Effector memory CD8-positive, alpha-beta T cell (primary cell): Measurements from ENCODE around the gene XYLT1.

Experiments used
- ATAC-seq: fragments of 150-1000 bp; cut with Tn5 transposase; replicated peaks from 2 replicates; pipeline ENCODE4 v1.10.0; 2021; ENCODE audit warnings: mild to moderate bottlenecking, moderate library complexity
- DNase-seq, 3 experiments: peaks; one replicate each; pipeline ENCODE4 v3.0.0; 2021
- H3K27ac Mint-ChIP-seq, 2 donors: one replicate each; pipeline ENCODE4 v1.8.0; 2022; ENCODE audit warnings: mild to moderate bottlenecking in 2 of 2, mixed read lengths in 2 of 2, moderate library complexity in 2 of 2
- H3K27me3 Mint-ChIP-seq, 2 donors: one replicate each; pipeline ENCODE4 v1.8.0; 2022; ENCODE audit warnings: mixed read lengths in 2 of 2
- H3K36me3 Mint-ChIP-seq: one replicate; pipeline ENCODE4 v1.8.0; 2022; ENCODE audit warnings: mild to moderate bottlenecking, moderate library complexity, mixed read lengths; ENCODE audit not compliant: insufficient read depth
- H3K4me1 Mint-ChIP-seq, 2 donors: one replicate each; pipeline ENCODE4 v1.8.0; 2022; ENCODE audit warnings: low read depth in 2 of 2, mixed read lengths in 2 of 2
- H3K4me3 Mint-ChIP-seq, 2 donors: one replicate each; pipeline ENCODE4 v1.8.0; 2022; ENCODE audit warnings: mild to moderate bottlenecking in 2 of 2, mixed read lengths in 2 of 2, moderate library complexity in 2 of 2
- H3K9me3 Mint-ChIP-seq, 2 donors: one replicate each; pipeline ENCODE4 v1.8.0; 2022; ENCODE audit warnings: mixed read lengths in 2 of 2

Gene XYLT1

DNA sequence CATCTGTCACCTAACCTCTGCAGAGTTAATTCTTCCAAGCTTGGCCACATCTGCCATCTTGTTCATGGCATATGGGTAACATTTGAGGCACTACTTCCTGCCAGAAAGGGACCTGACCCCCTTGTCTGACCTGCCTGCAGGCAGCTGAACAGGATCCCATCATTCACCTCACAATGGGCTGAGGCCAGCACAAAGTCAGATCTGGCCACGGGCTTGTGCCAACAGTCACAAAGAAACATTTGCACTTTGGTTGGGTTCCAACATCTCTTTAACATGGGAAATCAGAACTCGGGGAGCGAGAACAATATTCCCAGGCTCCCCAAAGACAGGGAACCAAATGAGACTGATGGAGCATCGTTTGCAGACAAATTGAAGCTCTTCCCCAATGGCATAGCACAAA, 116.1 kb downstream of the XYLT1 start:
- no peak for ATAC-seq
- H3K27me3 Mint-ChIP-seq, result no peaks in the 10 kb centered on the region
- DNase-seq, result no peak
- H3K4me1 Mint-ChIP-seq, result peaks cover 39 to 44% of the 10 kb centered on the region in 2 donors
- no peak overlapping the region for H3K4me3 Mint-ChIP-seq
- H3K9me3 Mint-ChIP-seq, result no peaks in the 10 kb centered on the region
- H3K36me3 Mint-ChIP-seq, result peaks cover 5% of the 10 kb centered on the region
- H3K27ac Mint-ChIP-seq, result no peak overlapping the region

DNA sequence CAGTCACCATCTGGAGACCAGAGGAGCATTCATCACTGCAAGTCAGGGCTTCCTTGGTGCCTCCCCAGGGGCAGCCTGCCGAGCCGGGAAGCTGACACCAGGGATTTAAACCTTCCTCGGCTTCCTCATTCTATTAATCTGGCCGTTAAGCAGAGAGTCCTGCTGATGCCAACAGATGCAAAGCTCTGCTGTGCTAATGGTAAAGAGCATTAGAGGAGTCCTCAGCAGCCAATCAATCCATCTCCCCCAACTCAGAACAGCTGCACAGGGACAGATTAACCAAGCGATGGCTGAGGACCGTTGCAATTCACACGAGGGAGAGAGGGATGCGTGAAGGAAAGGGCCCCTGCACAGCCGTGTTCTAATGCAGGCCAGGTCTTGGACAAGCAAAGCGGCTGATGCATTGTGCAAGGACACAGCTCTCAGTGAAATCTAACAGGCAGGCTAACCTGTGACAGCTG, 116.6 kb downstream of the XYLT1 start:
- Mint-ChIP-seq H3K36me3 (peaks cover 5% of the 10 kb centered on the region), H3K9me3 (no peaks in the 10 kb centered on the region), H3K27me3 (no peaks in the 10 kb centered on the region), H3K4me1 (peaks cover 34 to 39% of the 10 kb centered on the region in 2 donors), H3K27ac (no peak overlapping the region), H3K4me3 (no peak overlapping the region)
- DNase-seq (no peak), ATAC-seq (no peak)

DNA sequence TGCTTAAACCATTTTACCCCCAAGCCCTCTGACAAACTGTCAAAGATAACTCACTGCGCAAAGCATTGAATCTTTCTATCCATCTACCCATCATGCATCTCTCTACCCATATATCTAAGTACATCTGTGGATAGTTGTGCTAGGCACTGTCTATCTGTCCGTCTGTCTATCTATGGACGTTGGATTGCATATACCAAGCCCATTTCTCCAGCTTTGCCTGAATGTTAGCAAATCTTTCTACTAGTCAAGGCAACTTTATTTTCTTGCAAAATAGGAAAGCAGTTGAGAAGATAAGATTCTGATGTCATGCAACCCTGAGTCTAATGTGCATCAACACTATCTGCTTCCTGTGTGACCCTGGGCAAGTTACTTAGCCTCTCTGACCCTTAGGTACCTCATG, 117.2 kb downstream of the XYLT1 start:
- Mint-ChIP-seq H3K9me3 (no peaks in the 10 kb centered on the region), H3K4me3 (no peak overlapping the region), H3K4me1 (peaks cover 34 to 37% of the 10 kb centered on the region in 2 donors), H3K27me3 (no peaks in the 10 kb centered on the region), H3K27ac (peak overlapping the region in 1 of 2 donors; percentile 62), H3K36me3 (peaks cover 5% of the 10 kb centered on the region)
- DNase-seq, result no peak
- no peak for ATAC-seq

DNA sequence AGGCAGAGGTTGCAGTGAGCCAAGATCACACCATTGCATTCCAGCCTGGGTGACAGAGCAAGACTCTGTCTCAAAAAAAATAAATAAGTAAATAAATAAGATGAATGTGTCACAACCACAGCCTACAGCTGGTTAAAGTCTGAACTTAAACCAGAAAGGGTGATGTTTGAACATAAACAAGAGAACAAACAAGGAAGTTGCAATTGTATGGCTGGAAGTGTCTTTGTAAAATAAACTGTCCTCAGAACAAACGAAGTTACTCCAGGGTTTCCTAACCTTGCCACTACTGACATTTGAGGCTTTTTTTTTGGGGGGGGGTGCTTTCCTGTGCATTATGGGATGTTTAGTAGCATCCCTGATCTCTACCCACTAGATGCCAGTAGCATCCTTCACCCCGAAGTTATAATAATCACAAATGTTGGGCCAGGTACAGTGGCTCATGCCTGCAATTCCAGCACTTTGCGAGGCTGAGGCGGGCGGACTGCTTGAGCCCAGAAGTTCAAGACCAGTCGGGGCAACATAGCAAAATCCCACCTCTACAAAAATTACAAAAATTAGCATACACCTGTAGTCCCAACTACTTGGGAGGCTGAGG, 119.2 kb downstream of the XYLT1 start:
- no peak for ATAC-seq
- no peak for DNase-seq
- H3K27me3 Mint-ChIP-seq, result no peaks in the 10 kb centered on the region
- H3K4me1 Mint-ChIP-seq, result peaks cover 41 to 51% of the 10 kb centered on the region in 2 donors
- no peak overlapping the region for H3K27ac Mint-ChIP-seq
- H3K4me3 Mint-ChIP-seq, result no peak overlapping the region
- H3K9me3 Mint-ChIP-seq, result no peaks in the 10 kb centered on the region
- no peaks in the 10 kb centered on the region for H3K36me3 Mint-ChIP-seq

DNA sequence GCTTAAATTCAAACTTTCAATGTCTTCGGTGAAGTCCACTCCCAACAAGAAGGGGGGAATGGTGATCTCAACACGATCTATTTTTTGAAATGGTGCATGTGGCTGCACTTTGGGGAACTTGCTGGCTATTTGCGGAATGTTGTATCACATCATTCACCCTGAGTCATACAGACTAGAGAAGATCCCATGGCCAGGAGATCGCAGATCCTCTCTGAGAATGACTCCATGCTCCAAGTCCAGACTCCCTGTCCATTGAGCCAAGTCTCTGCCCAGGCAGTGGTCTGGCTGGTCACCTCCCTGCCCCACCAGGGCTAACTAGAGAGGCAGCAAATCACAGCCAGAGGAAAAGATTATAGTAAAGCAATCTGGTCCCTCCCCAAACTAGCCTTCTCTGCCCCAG, 120.6 kb downstream of the XYLT1 start:
- no peaks in the 10 kb centered on the region for H3K9me3 Mint-ChIP-seq
- DNase-seq (no peak), ATAC-seq (no peak)
- no peak overlapping the region for H3K4me3 Mint-ChIP-seq
- H3K27me3 Mint-ChIP-seq, result no peaks in the 10 kb centered on the region
- H3K27ac Mint-ChIP-seq, result peak overlapping the region in 1 of 2 donors; percentile 60
- H3K36me3 Mint-ChIP-seq, result no peaks in the 10 kb centered on the region
- H3K4me1 Mint-ChIP-seq, result peaks cover 44 to 53% of the 10 kb centered on the region in 2 donors

DNA sequence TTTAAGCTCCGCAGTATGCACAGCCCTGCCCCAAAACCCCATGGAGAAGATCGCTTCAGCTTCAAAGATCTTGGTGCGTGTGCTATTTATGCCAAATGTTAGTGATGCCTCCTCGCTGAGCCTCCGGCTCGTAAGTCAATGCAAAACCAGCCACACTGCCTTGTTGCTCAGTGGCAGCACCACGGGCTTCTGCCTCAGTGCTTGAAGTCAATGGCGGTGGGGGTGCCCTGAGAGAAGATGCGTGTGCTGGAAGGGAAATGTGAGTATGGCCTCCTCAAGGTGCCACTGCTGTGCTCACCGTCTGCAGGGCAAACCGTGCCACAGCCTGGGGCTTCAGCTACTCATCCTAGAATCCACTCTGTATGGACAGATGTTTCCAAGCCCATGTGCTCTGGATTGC, 121.9 kb downstream of the XYLT1 start:
- H3K27ac Mint-ChIP-seq, result peak overlapping the region; percentile 31 to 93

DNA sequence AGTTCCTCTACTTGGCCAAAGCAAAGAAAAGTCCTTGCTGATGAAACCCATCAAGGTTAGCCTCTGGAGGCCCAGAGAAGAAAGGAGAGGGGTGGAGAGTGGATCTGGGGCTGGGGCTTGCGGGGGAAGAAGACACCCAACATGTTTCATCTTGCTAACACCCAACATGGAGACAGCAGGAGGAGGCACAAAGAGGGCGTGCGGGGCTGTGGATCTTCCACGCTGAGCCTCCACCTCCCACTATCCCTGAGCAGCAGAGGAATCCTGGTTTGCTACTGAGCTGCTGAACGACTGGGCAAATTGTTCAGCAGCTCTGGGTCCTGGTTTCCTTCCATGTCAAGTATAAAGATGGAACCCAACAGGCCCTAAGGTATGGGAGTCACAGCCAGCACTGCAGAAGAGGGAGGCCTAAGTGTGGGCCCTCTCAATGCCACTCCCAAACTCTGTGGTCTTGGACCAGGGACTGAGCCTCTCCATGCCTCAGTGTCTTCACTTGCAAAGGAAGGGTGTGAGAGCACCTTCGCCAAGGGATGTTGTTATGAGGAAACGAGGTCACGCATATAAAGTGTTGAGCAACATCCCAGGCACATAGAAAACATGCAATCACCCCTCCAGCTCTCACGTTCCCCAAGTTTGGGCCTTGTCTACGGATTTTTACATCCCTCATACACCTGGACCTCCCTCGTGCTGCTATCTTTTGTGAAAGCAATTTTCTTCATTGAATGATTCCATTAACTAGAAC, 122.5 kb downstream of the XYLT1 start:
- Mint-ChIP-seq H3K4me1 (peaks cover 55 to 61% of the 10 kb centered on the region in 2 donors), H3K9me3 (no peaks in the 10 kb centered on the region), H3K27me3 (no peaks in the 10 kb centered on the region), H3K4me3 (peak overlapping the region in 1 of 2 donors; percentile 38), H3K27ac (peak overlapping the region; percentile 91 to 93), H3K36me3 (peaks cover 12% of the 10 kb centered on the region)
- no peak for ATAC-seq
- DNase-seq, result no peak

More for the DNA sequence above, 121.9 kb downstream of the XYLT1 start:
- Mint-ChIP-seq H3K36me3 (peaks cover 6% of the 10 kb centered on the region), H3K4me1 (peaks cover 53 to 60% of the 10 kb centered on the region in 2 donors), H3K27me3 (no peaks in the 10 kb centered on the region), H3K4me3 (peak overlapping the region in 1 of 2 donors; percentile 38), H3K9me3 (no peaks in the 10 kb centered on the region)
- DNase-seq (no peak), ATAC-seq (no peak)

DNA sequence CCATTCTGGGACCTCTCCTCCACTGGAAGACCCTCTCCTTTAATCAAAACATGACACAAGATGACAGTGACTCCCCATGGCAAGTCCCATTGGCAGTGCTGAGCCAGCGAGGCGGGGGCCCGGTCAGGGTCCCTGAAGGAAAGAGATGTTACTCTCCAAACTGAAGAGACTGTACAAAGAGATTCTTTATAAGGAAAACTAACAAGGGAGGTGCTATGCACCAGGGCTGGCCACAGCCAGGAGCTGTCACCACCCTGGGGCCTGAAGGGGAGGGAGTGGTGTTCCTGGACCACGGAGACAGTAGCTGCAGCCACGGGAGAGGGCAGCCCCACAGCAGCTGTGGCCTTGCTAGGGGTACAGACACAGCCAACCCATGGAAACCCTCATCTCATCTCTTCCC, 123.1 kb downstream of the XYLT1 start:
- H3K27ac Mint-ChIP-seq, result peak overlapping the region; percentile 91 to 93
- H3K4me3 Mint-ChIP-seq, result peak overlapping the region; percentile 60 to 68
- H3K36me3 Mint-ChIP-seq, result peaks cover 18% of the 10 kb centered on the region
- H3K4me1 Mint-ChIP-seq, result peaks cover 61 to 62% of the 10 kb centered on the region in 2 donors
- no peak for ATAC-seq
- H3K27me3 Mint-ChIP-seq, result no peaks in the 10 kb centered on the region
- H3K9me3 Mint-ChIP-seq, result no peaks in the 10 kb centered on the region
- DNase-seq, result no peak

DNA sequence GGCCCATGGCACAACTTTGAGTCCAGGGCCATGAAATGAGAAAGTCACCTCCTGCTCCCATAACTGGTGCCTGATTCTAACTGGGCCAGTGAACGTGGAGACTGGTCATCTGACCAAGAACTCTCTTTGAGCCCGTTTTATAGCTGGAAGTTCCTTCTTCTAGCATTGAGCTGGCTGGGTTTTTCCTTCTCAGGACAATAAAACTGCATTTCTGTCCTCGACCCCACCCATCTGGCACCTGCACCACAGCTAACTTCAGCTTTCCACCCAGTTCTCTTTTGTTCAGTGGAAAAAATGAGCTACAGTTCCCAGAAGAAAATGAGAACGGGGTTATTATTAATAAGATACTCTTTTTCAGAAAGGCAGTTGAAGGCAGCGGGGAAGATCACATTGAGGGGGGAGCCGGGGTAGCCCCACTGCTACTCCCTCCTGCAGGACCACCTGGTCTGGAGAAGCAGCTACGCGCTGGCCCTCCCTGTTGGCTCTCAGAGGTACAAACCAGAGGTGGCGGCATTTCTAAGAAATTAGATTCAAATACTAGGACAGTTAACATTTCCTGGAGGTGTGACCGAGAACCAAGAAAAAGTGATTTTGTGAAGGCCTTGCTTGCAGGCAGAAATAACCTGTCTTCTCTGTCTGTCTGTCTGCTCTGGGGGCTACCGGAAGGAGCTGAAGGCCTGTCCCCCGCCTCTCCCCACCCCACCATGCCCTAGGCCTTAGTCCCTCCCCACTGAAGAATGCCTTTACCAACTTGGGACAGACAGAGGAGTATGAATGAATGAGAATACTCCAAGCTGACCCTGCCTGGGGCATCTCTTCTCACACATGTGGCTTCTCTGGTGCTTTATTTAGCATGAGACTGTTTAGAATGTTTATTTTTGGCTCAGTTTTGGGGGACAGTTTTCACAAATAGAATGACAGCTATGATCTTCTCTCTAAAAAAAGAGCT, 123.9 kb downstream of the XYLT1 start:
- Mint-ChIP-seq H3K36me3 (peaks cover 18% of the 10 kb centered on the region), H3K27ac (peak overlapping the region; percentile 91 to 93), H3K4me1 (peaks cover 64 to 66% of the 10 kb centered on the region in 2 donors), H3K4me3 (peak overlapping the region; percentile 60 to 68), H3K27me3 (no peaks in the 10 kb centered on the region), H3K9me3 (no peaks in the 10 kb centered on the region)
- DNase-seq (peak in 1 of 3 experiments; percentile 8), ATAC-seq (no peak)

DNA sequence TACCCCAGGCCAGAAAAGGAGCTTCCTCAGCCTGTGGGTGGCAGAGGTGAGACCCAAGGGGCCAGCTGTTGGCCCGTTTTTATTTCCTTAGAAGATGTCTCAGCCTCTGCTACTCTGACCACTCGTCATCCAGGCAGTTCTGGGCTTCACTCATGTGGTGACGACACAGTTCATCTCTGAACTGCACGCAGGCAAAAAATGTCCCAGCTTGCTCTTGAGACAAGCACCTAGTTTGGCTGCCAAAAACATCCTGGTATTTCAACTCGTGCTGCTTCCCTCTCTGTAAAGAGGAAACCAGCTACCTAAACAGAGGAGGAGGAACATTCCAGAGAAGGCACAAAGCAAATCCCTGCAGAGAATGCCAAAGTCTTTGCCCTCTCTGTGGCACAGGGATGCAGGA, 125.7 kb downstream of the XYLT1 start:
- Mint-ChIP-seq H3K27me3 (no peaks in the 10 kb centered on the region), H3K36me3 (peaks cover 18% of the 10 kb centered on the region), H3K4me1 (peaks cover 72 to 74% of the 10 kb centered on the region in 2 donors), H3K4me3 (peak overlapping the region in 1 of 2 donors; percentile 48), H3K27ac (peak overlapping the region; percentile 83 to 93), H3K9me3 (no peaks in the 10 kb centered on the region)
- ATAC-seq (no peak), DNase-seq (no peak)

DNA sequence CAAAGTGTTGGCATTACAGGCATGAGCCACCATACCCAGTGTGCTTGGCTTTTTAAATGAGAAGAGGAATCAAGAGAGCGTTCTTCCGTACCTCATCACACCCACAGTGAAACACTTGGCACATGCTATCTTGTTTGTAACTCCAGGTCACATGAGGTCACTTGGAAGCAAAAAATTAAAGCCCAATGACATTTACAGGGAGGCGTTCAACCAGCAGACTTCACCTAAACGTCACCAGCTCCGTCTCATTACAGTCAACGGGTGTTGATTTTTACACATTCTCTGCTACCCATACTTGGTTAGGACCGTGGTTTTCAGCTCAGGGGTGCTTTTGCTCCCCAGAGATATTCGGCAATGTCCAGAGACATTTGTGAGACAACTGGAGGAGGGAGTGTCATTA, 127.0 kb downstream of the XYLT1 start:
- Mint-ChIP-seq H3K4me1 (peaks cover 68 to 75% of the 10 kb centered on the region in 2 donors), H3K36me3 (peaks cover 18% of the 10 kb centered on the region), H3K9me3 (no peaks in the 10 kb centered on the region), H3K4me3 (peak overlapping the region; percentile 48 to 78), H3K27ac (peak overlapping the region; percentile 83 to 93), H3K27me3 (no peaks in the 10 kb centered on the region)
- ATAC-seq (peak; percentile 62), DNase-seq (peak; percentile 38 to 47 (median 44))

DNA sequence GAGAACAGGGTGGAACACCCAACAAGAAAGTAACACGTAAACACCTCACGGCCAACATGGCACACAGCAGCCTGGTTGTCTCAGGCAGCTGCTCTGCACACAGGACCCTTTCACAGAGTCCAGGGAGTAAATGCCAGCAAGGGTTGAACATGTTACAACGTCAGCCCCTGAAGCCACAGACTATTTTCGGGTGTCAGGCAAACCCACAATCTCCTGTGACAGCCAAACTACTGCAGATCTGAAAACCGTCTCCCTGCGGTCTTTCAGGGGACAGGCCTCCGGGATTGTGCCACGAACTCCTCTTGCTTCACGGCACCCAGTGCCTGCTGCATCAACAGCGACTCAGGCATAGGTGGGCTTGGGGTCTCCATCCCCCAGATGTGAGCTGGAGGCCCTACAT, 127.7 kb downstream of the XYLT1 start:
- ATAC-seq (peak; percentile 81), DNase-seq (peak; percentile 64 to 69 (median 66))
- Mint-ChIP-seq H3K4me1 (peaks cover 63 to 72% of the 10 kb centered on the region in 2 donors), H3K9me3 (no peaks in the 10 kb centered on the region), H3K4me3 (peak overlapping the region; percentile 48 to 78), H3K27me3 (no peaks in the 10 kb centered on the region), H3K36me3 (peaks cover 18% of the 10 kb centered on the region), H3K27ac (peak overlapping the region; percentile 83 to 93)

DNA sequence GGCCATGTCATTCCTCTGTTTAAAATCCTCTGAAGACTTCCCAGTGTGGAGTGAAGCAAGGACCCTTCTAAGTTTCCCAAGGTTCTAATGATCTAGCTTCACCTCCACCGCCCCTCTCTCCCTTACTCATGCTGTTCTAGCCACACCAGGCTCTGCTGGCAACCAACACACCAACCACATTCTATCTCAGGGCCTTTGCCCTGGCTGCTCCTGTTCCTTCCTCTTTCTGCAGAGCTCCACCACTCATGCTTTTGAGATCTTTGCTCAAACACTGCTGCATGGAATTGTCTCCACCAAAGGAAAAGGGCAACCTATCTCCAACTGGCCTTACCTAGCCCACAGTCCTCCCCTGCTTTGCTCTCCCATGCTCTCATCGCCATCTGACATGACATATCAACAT, 128.7 kb downstream of the XYLT1 start:
- peak overlapping the region; percentile 83 to 93 for H3K27ac Mint-ChIP-seq
- peaks cover 18% of the 10 kb centered on the region for H3K36me3 Mint-ChIP-seq
- peaks cover 55 to 64% of the 10 kb centered on the region in 2 donors for H3K4me1 Mint-ChIP-seq
- no peak for ATAC-seq
- H3K27me3 Mint-ChIP-seq, result no peaks in the 10 kb centered on the region
- peak overlapping the region; percentile 48 to 78 for H3K4me3 Mint-ChIP-seq
- no peak for DNase-seq
- H3K9me3 Mint-ChIP-seq, result no peaks in the 10 kb centered on the region
